Right kidney (tissue), 9 donors: ENCODE data around the gene LRRC10.

Experiments used
- DNase-seq: peaks from one replicate; pipeline ENCODE4 v3.0.0-alpha.2; 2016
- long read RNA-seq, 8 donors: transcript quantifications; one replicate each; lab custom pipeline, GENCODE V29; 2026

LRRC10 gene
- long read RNA-seq, donor 1: 0 reads
- long read RNA-seq, donor 2, partial matches to known transcripts: 0 of 1 reads
- long read RNA-seq, donor 2, other reads (novel, unspliced or antisense): 0 of 1 reads
- long read RNA-seq, donor 3: 0 reads
- long read RNA-seq, donor 4: 0 reads
- long read RNA-seq, donor 5: 0 reads
- long read RNA-seq, donor 6: 0 reads
- long read RNA-seq, donor 7: 0 reads
- long read RNA-seq, donor 8: 0 reads

- DNase-seq: no peak
Measured at GRCh38 chr12:69610729-69611128, at the start of gene LRRC10. TSS of gene LRRC10 (minus strand) at chr12:69610907. CDS start at chr12:69610838, 69 bp downstream.

- no peak for DNase-seq
Measured at GRCh38 chr12:69660164-69660863, 49.6 kb upstream of the LRRC10 start.

GRCh38 chr12:69658203-69658602 lies 47.5 kb upstream of the LRRC10 start:
- DNase-seq: no peak

DNA sequence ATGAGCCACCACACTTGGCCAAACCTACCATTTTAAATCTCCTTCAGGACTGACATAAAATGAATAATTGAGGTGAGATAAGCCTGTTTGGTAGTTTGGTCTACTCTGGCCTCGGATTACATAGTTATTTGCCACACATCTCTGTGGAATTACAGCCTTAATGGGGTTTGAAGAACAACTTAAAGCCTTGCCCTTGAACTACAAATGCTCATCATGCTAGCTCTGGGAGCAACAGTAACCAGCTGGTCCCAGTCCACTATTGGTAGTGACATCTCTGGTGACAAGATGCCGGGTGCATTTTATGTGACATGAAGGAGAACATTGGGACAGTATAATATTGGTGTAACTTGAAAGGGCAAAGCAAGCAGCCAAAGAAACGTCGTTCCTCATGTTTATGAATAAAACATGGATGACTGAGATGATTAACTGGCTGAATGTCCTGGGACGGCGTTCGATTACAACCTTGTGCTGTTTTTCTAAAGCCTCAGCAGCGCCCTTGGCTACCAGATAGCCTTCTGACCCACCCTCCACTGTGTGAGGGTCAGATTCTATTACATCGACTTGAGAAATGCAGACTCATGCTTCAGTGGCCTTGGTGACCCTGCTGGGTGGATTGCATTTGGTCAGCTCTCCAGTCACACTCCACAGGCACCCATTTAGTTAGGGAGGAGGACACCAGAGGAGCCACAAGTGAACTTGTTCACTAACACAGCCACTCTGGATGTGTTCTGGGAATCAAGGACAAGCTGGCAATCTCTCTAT lies 46.9 kb upstream of the LRRC10 start:
- DNase-seq: peak; percentile 29

GRCh38 chr12:69655616-69656340 lies 45.1 kb upstream of the LRRC10 start:
- DNase-seq: no peak

DNA sequence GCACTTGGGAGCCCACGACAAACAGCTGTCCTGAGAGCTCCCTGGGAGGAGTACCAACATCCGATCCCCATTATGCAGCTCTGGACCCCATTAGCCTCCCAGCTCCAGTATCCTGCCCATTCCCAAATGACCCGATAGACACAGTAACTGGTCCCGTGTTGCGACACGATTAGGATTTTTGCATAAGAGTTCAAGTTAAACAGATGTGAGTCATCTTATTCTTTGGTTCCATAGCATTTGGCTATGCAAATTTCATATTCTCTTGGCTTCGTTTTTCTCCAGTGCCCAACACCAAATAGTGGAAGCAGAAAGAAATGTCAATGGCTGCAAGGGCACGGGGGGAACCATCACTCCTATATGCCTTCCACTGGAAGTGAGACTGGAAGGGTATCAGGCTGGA lies 43.0 kb upstream of the LRRC10 start:
- no peak for DNase-seq

- DNase-seq: no peak
Measured at GRCh38 chr12:69651922-69652321, 41.2 kb upstream of the LRRC10 start.

GRCh38 chr12:69649529-69649928 lies 38.8 kb upstream of the LRRC10 start:
- DNase-seq: no peak

GRCh38 chr12:69648476-69648875 lies 37.8 kb upstream of the LRRC10 start:
- no peak for DNase-seq

- no peak for DNase-seq
Measured at GRCh38 chr12:69647178-69647577, 36.5 kb upstream of the LRRC10 start.

DNA sequence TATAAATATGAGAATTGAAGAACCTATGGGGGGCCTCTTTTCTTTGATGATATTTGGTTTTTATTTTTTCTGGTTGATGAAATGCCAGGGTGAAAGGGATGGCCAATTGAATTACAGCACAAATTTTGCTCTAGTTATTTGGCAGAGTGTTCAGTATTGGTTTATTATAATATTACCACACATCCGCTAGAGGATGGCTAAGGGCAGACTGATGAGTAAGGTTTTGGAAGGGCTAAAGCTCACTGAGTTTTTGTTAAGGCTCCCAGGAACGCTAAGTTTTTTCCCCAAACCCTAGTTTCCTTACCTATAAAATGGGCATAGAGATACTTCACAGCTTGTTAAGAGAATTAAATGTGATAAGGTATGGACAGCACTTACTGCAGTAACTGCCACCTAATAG lies 34.3 kb upstream of the LRRC10 start:
- DNase-seq: no peak

- no peak for DNase-seq
Measured at GRCh38 chr12:69644511-69644910, 33.8 kb upstream of the LRRC10 start.

DNA sequence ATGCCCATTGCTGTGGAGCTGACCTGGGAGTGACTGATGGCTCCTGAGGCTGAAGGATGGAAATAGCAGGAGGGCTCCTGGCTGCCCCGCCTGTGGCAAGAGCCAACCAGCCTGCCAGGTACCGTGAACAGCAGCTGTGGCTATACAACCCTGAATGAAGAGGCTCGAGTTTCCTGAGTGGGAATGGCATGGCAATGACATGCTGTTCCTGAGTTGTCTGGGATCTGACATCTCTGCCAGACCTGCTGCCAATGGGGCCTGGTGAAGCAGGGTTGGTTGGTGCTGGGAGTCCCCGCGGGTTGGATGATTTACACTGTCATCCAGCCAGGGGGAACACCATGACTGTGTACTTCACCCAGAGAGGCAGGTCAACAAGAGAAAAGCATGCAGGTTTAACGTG lies 31.8 kb upstream of the LRRC10 start:
- no peak for DNase-seq

DNA sequence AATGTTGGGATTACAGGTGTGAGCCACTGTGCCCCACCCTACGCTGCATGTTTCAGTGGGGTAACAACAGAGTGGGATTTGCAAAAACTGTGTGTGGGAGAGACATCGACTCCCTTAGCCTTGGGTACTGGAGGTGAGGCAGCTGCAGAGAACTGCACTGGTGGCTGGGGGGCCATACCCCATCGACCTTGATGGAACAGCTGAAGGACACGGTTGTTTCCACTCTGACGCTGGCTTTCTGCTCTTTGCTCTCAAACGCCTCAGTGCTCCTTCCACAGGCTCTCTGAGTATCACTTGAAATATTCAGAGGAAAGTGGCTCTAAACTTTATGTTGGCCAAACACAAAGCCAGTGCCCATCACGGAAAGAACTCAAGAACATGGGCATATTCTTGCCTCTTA lies 30.8 kb upstream of the LRRC10 start:
- no peak for DNase-seq

DNA sequence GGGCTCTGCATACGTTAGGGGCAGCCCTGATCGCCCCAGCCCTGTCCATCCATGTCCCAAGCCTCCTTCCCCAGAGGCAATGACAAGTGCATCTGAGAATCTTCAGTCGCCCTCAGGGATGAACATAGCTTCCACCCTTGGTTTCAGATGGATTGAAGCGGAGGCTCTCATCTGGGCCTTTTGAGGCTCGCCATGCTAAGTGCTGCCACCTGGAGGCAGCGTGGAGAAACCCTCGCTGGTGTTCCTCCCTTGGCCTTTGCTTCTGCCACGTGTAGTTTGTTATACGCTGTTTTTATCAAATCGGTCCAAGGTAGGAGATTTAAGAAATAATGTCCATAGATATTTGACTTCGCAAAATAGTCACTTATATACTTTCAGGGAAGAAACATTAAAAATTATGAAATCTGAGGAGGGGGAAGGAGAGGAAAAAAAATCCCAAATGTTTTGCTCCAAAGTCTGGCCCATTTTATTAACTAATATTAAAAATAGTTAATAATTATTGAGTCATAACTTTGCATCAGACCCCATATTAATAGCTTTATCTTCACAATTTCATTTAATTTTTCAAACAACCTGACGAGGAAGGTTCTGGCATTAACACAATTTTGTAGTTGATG lies 28.8 kb upstream of the LRRC10 start:
- DNase-seq: peak; percentile 30

- no peak for DNase-seq
Measured at GRCh38 chr12:69633061-69633460, 22.4 kb upstream of the LRRC10 start.

DNA sequence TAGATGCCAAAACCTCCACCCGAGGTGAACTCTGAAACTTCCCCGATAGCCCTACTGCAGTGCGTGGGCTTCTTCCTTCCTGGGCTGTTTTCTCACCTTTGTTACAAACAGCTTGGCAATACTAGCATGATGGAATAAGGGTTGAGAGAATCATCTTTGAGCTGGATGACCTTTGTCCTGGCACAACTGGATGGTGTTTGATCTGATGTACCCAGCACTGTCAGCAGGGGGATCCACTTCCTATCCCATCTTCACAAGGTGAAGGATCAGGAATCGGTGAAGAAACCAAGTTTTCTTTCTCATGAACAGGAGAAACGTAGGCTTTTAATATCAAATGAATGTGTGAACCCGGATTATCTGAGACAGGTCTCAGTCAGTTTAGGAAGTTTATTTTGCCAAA lies 19.5 kb upstream of the LRRC10 start:
- DNase-seq: no peak

DNA sequence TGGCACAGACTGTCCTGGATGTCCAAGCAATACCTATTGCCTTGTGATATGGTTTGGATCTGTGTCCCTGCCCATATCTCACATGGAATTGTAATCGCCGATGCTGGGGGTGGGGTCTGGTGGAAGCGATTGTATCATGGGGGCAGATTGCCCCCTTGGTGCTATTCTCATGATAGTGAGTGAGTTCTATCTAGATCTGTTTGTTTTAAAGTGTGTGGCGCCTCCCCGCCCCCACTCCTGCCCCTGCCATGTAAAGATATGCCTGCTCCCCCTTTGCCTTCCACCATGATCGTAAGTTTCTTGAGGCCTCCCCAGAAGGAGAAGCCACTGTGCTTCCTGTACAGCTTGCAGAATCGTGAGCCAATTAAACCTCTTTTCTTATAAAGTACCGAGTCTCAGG lies 16.8 kb upstream of the LRRC10 start:
- DNase-seq: no peak

DNA sequence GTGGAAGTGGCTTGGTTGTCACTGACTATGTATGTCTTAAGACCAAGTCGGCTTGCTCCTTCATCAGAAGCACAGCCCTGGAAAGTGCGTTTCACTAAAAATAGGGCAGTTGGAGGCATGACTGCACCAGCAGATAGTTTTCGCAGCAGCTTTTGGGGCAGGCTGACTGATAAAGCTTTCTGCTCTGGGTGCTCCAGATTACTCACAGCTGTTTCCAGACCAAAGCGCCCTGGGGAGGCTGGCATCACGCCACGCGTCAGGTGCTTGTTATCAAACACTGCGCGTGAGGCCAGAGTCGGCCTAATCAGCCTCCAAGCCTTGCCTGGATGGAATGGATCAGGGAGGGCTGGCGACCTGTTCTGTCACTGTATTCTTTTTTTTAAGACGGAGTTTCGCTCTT lies 13.3 kb upstream of the LRRC10 start:
- no peak for DNase-seq

DNA sequence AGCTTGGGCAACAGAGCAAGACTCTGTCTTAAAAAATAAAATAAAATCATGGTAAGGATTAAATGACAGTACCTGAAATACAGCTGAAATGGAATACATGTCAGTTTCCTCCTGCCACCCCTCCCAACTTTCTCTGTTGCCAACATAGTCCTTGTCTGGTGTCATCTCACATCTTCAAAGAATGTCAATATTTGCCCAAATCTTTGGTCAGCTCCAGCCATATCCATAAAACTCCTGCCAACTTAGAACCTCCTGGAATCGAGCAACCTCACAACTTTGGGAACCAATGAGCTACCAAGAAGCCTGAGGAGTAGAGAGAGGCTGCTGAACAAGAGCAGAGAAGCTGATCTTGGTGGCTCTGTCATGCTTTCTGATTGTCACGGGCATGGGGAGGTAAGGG lies 10.8 kb upstream of the LRRC10 start:
- DNase-seq: no peak

DNA sequence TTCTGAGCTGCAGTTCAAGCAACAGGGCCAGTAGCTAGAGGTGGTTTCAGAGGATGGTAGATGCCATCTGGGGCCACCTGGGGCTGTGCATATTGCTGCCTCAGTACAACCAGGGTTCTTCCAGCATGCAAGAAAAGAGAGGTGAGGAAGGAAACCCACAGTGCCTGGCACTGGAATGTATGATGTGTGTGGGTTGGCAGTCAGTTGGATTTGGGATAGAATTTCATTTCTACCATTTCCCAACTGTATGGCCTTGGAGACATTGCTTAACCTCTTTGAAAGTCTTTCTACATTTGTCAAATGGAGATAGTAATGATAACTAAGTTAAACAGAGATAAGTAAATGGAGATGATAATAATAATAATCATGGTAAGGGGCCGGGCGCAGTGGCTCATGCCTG lies 10.2 kb upstream of the LRRC10 start:
- DNase-seq: no peak

DNA sequence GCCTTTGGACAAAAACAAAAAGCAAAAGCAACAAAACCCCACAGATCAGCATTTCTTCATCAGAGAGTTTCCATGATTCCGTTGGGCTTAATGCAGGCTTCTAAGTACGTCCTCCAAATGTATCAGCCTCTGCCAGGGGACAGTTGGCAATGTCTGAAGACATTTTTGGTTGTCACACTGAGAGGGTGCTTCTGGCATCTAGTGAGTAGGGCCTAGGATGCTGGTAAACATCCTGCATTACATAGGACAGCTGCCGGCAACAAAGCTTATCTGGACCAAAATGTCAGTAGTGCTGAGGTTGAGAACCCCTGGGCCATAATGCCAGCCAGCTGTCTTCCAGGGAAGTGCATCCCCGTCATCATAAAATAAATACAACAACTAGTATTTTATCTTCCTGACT lies 9.4 kb upstream of the LRRC10 start:
- no peak for DNase-seq

DNA sequence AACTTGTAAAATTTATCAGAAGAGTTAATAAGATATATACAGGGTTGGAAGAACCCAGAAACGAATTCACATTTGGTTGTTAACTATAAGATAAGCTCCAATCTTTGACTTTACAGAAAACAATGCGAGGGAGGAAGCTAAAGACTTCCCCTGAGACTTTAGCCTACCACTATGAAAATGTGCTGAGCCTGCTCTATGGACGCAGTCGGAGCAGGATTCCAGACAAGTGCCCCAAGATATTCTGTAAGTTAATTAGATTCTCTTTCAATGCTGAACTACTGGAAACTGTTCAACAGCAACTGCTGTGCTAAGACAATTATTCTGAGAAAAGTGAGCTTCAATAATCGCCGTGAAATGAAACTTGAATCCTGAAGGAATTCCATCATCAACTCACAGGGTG lies 8.3 kb upstream of the LRRC10 start:
- DNase-seq: no peak
